Activated T-cell treated with anti-CD3 and anti-CD28 coated beads for 24 hours (primary cell): Measurements from ENCODE around the gene RIPOR2.

Experiments used
- DNase-seq: peaks from one replicate; pipeline ENCODE4 v3.0.0-alpha.2; 2020; ENCODE audit warnings: low read depth

RIPOR2 gene

GRCh38 chr6:24935366-24936152 lies at the start of gene RIPOR2:
Gene RIPOR2, minus strand, starts transcription at chr6:24935960. Its CDS starts 62 bp downstream, at chr6:24935898.
- DNase-seq = peak; percentile 54

GRCh38 chr6:24985323-24985722 lies 49.6 kb upstream of the RIPOR2 start:
- no peak for DNase-seq

- DNase-seq = no peak
Measured at GRCh38 chr6:24982231-24982630, 46.5 kb upstream of the RIPOR2 start.

- DNase-seq = no peak
Measured at GRCh38 chr6:24981386-24981760, 45.6 kb upstream of the RIPOR2 start.

- DNase-seq = no peak
Measured at GRCh38 chr6:24980507-24981385, 45.0 kb upstream of the RIPOR2 start.

- no peak for DNase-seq
Measured at GRCh38 chr6:24979176-24979575, 43.4 kb upstream of the RIPOR2 start.

- DNase-seq = no peak
Measured at GRCh38 chr6:24974182-24975171, 38.7 kb upstream of the RIPOR2 start.

GRCh38 chr6:24972311-24972958 lies 36.7 kb upstream of the RIPOR2 start:
- no peak for DNase-seq

GRCh38 chr6:24971067-24971466 lies 35.3 kb upstream of the RIPOR2 start:
- no peak for DNase-seq

- no peak for DNase-seq
Measured at GRCh38 chr6:24969343-24969860, 33.6 kb upstream of the RIPOR2 start.

GRCh38 chr6:24968783-24969182 lies 33.0 kb upstream of the RIPOR2 start:
- no peak for DNase-seq

- no peak for DNase-seq
Measured at GRCh38 chr6:24967211-24967610, 31.5 kb upstream of the RIPOR2 start.

GRCh38 chr6:24966381-24966780 lies 30.6 kb upstream of the RIPOR2 start:
- DNase-seq = no peak

GRCh38 chr6:24963887-24964570 lies 28.3 kb upstream of the RIPOR2 start:
- no peak for DNase-seq

GRCh38 chr6:24963339-24963738 lies 27.6 kb upstream of the RIPOR2 start:
- no peak for DNase-seq

GRCh38 chr6:24961852-24962251 lies 26.1 kb upstream of the RIPOR2 start:
- no peak for DNase-seq

GRCh38 chr6:24960991-24961475 lies 25.3 kb upstream of the RIPOR2 start:
- no peak for DNase-seq

GRCh38 chr6:24959319-24959718 lies 23.6 kb upstream of the RIPOR2 start:
- no peak for DNase-seq

- no peak for DNase-seq
Measured at GRCh38 chr6:24957199-24957598, 21.4 kb upstream of the RIPOR2 start.

- DNase-seq = no peak
Measured at GRCh38 chr6:24953726-24954125, 18.0 kb upstream of the RIPOR2 start.
